ENCODE data around the gene RASGRP3.

Gene RASGRP3

DNA sequence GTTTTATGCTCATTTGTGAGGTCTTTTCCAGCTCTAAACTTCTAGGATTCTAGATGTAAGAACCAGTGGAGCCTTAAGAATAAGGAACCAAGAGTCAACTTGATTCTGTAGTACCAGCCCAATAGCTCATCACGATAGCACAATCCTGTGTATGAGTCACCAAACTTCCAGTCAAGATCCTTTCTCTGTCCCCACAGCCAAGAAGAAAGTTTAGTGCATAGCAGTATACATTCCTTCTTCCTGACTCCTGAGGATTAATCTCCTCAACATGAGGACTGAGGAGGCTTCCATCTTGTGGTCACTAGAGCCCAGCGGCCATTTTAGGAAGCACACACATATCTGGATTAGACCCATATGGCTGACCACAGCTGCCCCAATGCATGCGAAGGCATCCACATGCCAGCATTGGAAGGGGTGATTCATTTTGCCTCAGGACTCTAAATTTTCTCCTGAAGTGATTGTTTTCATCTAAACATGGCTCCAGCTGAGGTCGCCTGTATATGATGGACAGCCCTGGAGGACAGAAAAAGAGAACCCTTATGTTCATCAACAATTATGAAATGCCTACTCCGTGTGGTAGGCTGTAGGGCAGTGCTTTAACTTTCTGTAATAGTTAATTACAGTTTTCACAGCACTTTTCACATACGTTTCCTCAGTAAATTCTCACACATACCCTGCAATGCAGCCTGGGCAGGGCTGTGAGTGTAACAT is 53.5 kb downstream of the RASGRP3 start:
- DNase-seq, result no peak

GRCh38 chr2:33530690-33531548 is 54.5 kb downstream of the RASGRP3 start:
- DNase-seq, result no peak

- DNase-seq, result no peak
Observed at GRCh38 chr2:33531549-33532059, 55.2 kb downstream of the RASGRP3 start.

- DNase-seq, result no peak
Observed at GRCh38 chr2:33532146-33532545, 55.7 kb downstream of the RASGRP3 start.

DNA sequence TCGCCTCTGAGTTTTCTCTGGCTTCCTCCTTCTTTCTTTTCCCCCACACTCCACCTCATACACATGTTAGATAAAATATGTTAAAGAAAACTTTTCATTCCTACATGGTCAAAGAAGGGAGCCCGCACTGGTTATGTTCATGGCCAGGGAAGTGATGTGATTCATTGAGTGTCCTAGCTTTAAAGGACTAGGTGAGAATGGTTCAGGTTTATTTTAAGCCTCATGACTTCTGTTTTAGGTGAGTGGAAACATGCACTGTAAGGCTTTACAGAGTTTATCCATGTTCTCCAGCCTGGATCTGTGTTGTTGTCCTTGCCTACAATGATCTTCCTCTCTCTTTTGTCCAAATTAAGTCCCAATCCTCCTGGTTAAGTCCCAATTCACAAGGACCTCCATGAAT is 56.5 kb downstream of the RASGRP3 start:
- no peak for DNase-seq

DNA sequence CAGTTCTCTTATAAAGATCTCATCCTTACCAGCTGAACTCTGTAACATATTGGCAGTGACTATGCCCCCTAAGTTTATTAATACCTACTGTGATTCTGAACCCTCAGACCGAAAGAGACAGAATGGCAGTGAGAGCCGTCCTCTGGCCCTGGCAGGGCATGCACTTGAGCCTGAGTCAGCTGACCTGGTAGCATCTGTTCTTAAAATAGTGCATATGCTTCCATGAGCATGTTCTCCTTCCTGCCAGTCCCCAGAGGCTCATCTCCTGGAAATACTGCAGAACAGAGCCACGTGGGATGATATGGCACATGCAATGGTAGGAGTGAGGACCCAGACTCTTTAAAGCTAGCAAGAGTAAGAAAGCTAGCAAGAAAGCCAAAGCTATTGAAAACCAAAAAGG is 59.0 kb downstream of the RASGRP3 start:
- DNase-seq, result no peak

DNA sequence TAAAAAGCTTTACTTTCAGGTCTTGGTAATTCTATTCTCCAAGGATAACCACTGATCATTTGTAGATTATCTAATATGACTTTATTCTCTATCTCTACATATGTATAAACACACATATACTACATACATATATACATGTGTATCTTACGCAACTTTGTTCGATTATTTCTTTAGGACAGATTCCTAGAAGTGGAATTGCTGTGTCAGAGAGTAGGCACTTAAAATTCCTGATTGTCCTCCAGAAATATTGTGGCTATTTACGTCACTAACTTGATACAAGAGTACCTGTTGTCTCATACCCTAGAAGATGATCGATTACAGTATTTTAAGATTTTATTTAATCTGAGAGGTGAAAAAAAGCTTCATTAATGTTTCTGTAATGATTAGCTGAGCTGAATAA is 64.8 kb downstream of the RASGRP3 start:
- DNase-seq, result no peak

GRCh38 chr2:33550206-33550605 is 73.8 kb downstream of the RASGRP3 start:
- no peak for DNase-seq

GRCh38 chr2:33552758-33553461 is 76.5 kb downstream of the RASGRP3 start:
- DNase-seq, result no peak

DNA sequence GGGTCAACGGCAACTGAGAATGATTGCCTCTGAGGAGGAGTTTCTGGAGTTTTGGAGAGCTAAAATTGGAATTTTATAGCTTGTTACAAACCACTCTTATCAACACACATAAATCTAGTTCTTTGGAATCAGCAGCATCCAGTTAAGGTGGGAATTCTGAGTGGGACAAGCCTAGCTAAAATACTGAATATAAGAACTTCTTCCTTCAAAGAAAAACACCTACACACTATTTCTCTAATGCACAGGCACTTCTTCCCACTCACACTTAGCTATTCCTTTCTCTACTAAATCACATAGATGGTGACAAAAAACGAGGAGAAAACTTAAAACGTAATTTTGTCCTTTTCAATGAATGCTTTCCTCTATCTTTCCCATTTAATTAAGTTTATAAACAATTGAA is 79.2 kb downstream of the RASGRP3 start:
- no peak for DNase-seq

- no peak for DNase-seq
Observed at GRCh38 chr2:33559328-33559727, 82.9 kb downstream of the RASGRP3 start.

GRCh38 chr2:33560017-33560416 is 83.6 kb downstream of the RASGRP3 start:
- DNase-seq, result no peak

- DNase-seq, result no peak
Observed at GRCh38 chr2:33561872-33562271, 85.4 kb downstream of the RASGRP3 start.

- no peak for DNase-seq
Observed at GRCh38 chr2:33570681-33571080, 94.2 kb downstream of the RASGRP3 start.

GRCh38 chr2:33573657-33574056 is 97.2 kb downstream of the RASGRP3 start:
- no peak for DNase-seq

GRCh38 chr2:33577084-33577483 is 100.6 kb downstream of the RASGRP3 start:
- no peak for DNase-seq

DNA sequence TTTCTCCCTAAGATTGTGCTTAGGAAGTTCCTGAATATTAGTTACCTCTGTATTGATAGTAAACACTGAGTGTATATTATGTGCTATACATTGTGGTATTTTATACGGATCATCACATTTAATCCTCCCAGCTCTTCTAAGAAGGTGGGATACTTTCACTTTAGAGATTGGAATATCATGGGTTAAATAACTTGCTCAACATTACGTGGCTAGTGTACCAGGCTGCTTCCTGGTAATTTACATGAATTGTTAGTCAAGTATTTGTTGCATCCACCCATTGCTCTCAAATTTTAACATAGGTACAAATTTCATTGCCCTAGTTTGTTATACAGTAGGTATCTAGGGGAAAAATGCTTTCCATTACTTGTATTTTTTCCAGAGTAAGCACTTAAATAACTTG is 101.2 kb downstream of the RASGRP3 start:
- no peak for DNase-seq

DNA sequence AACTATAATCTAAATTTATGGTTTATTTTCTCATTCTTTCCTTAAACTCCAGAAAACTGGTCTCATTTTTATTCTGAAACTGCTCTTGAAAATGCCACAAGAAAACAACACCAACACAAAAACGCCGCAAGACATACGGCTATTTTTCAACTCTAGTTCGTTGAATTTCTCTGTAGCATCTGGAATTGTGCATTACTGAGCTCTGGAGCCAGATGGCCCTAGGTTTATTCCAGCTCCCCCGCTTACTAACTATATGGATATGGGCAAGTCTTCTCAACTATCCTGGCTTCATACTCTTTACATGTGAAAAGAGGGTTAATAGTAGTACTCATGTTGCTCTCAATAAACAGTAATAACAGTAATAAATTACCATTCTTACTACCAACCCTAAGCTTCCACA is 102.8 kb downstream of the RASGRP3 start:
- DNase-seq, result no peak

- DNase-seq, result no peak
Observed at GRCh38 chr2:33581872-33582271, 105.4 kb downstream of the RASGRP3 start.

- peak; percentile 11 to 15 for DNase-seq
Observed at GRCh38 chr2:33583194-33583938, 106.9 kb downstream of the RASGRP3 start.

GRCh38 chr2:33586766-33587165 is 110.3 kb downstream of the RASGRP3 start:
- DNase-seq, result no peak

GRCh38 chr2:33588232-33588631 is 111.8 kb downstream of the RASGRP3 start:
- DNase-seq, result no peak

DNA sequence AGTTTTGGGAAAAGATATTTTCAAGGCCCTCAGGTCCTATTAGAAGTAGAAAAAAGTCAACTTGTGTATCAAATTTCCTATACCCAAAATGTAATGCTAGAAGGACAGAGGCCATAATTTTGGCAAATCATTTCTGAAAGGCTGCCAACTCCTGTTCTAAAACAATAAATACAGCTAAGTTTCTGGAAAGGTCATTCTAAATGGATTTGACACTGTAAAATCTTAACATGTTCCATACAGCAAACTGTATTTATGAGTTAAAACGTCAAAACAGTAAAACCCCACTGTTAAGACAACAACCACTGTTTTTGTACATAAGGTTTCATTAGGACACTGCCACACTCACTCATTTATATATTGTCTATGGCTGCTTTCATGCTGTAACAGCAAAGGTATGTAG is 113.0 kb downstream of the RASGRP3 start:
- DNase-seq, result no peak
